GM12878 (cell line): ENCODE results near the gene TMEM186. TPM values are rescaled to one million over a fixed set of nuclear protein-coding genes. Genes with fewer than 3 reads are reported as not detected.

Source experiments
- ATAC-seq: fragments of 200-7000 bp; cut with Tn5 transposase; 3 replicates; pipeline ENCODE4 v1.9.1; 2020; ENCODE audit warnings: mild to moderate bottlenecking, moderate library complexity
- BruUV-seq: library from RNA; stranded (reverse); fragments of 400-500 nt; replicated peaks from 2 replicates; lab custom pipeline; 2021; lab: Mats Ljungman, UMichigan
- CTCF ChIA-PET: fragments of 300-600 bp; sonication (Branson Sonifier 250); formaldehyde crosslinking; extraction: SDS; loops from one replicate; lab custom pipeline; 2021; ENCODE audit warnings: inconsistent platforms; lab: Yijun Ruan, JAX
- POLR2A ChIA-PET: fragments of 350-600 bp; formaldehyde crosslinking; extraction: SDS; loops from one replicate; lab custom pipeline; 2021; ENCODE audit warnings: inconsistent platforms; lab: Charles Lee
- RAD21 ChIA-PET: fragments of 300-600 bp; sonication (Branson Sonifier 250); formaldehyde crosslinking; loops from one replicate; lab custom pipeline; 2023; ENCODE audit warnings: antibody characterized with exemption; ENCODE audit not compliant: unreplicated experiment; lab: Charles Lee
- SMC1A ChIA-PET: fragments of 300-600 bp; sonication (Branson Sonifier 250); formaldehyde crosslinking; loops from one replicate; lab custom pipeline; 2023; ENCODE audit not compliant: unreplicated experiment, uncharacterized antibody; lab: Charles Lee
- DNase-seq: peaks from one replicate; pipeline ENCODE4 v3.0.0-alpha.2; 2011; ENCODE audit warnings: low read depth, low spot score
- FAIRE-seq: peaks from 3 replicates; lab custom pipeline; 2011; peaks lifted over from hg19 to GRCh38; lab: Jason Lieb, UNC
- H2AFZ ChIP-seq: 2 replicates; pipeline ENCODE4 v1.6.0; 2011; ENCODE audit warnings: low read depth, low read length, control low read depth; ENCODE audit not compliant: control insufficient read depth
- H3K27ac ChIP-seq: 2 replicates; pipeline ENCODE4 v1.5.1; 2011; ENCODE audit warnings: control low read depth; ENCODE audit not compliant: control insufficient read depth, insufficient read depth
- H3K27me3 ChIP-seq, 2 experiments: replicated peaks in 1 of 2; 2 replicates each; pipeline versions ENCODE4 v1.6.0 to v1.6.1; 2011; ENCODE audit warnings: low read length in 1 of 2; ENCODE audit not compliant: control insufficient read depth in 2 of 2, insufficient read depth in 2 of 2
- H3K36me3 ChIP-seq, 2 experiments: 2 replicates each; pipeline ENCODE4 v1.5.1; 2011; ENCODE audit warnings: low read length in 1 of 2; ENCODE audit not compliant: control insufficient read depth in 2 of 2, insufficient read depth in 2 of 2
- H3K4me1 ChIP-seq: 2 replicates; pipeline ENCODE4 v1.6.1; 2011; ENCODE audit warnings: mild to moderate bottlenecking, low read length, moderate library complexity, mixed read lengths; ENCODE audit not compliant: control insufficient read depth, insufficient read depth
- H3K4me2 ChIP-seq: 2 replicates; pipeline ENCODE4 v1.6.0; 2011; ENCODE audit warnings: control low read depth; ENCODE audit not compliant: control insufficient read depth, insufficient read depth
- H3K4me3 ChIP-seq: fragments of 200-600 bp; sonication (generic); 2 replicates; pipeline ENCODE4 v1.5.1; 2016
- H3K79me2 ChIP-seq: 2 replicates; pipeline ENCODE4 v1.6.0; 2011; ENCODE audit warnings: low read length; ENCODE audit not compliant: control insufficient read depth, insufficient read depth
- H3K9ac ChIP-seq: 2 replicates; pipeline ENCODE4 v1.8.0; 2011; ENCODE audit warnings: low read length, control low read depth, mixed read lengths; ENCODE audit not compliant: control insufficient read depth, insufficient read depth
- H3K9me3 ChIP-seq: replicated peaks from 3 replicates; pipeline ENCODE4 v1.5.1; 2011; ENCODE audit warnings: mild to moderate bottlenecking, low read length; ENCODE audit not compliant: control insufficient read depth, insufficient read depth
- H4K20me1 ChIP-seq: 2 replicates; pipeline ENCODE4 v1.6.0; 2011; ENCODE audit not compliant: control insufficient read depth, insufficient read depth
- CEBPB ChIP-seq, 2 experiments: fragments of 150-350 bp in 1 of 2; IDR thresholded peaks; 2 replicates each; pipeline ENCODE4 v1.6.1; 2012 to 2014; ENCODE audit warnings: low read depth in 2 of 2, low read length in 2 of 2, borderline replicate concordance in 1 of 2, inconsistent platforms in 1 of 2
- YBX1 ChIP-seq: fragments of 450-650 bp; IDR thresholded peaks from 2 replicates; pipeline ENCODE4 v1.6.1; 2016; ENCODE audit warnings: antibody characterized with exemption
- WGBS: methylation state at CpG from one replicate; pipeline ENCODE4 v1.1.6; 2016; ENCODE audit warnings: low lambda C conversion rate; ENCODE audit not compliant: insufficient replicate concordance, insufficient coverage; ENCODE audit errors: missing lambda C conversion rate; 5-methylcytosine and 5-hydroxymethylcytosine counted together
- in situ Hi-C: fragments of 300-500 bp; cut with MboI; formaldehyde crosslinking; loops from 9 replicates; pipeline ENCODE4 v1.14.3; 2018; ENCODE audit warnings: mixed read lengths
- intact Hi-C: fragments of 100-400 bp; cut with micrococcal nuclease; formaldehyde crosslinking; loops from one replicate; pipeline ENCODE4 v1.14.2; 2022; ENCODE audit not compliant: unreplicated experiment
- polyA plus RNA-seq, 11 experiments: library from polyadenylated mRNA; depleted of rRNA in 4 of 11; unstranded in 6 of 11; stranded (reverse) in 5 of 11; fragments of >200 nt; fragmentation: Nextera tagmentation in 4 of 11; fragmentation: Illumina TruSeq in 1 of 11; extraction: Ambion mirVana in 4 of 11; extraction: Trizol in 1 of 11; gene quantifications; 1 replicate in 1 of 11; 2 replicates in 10 of 11; pipeline versions ENCODE4 v1.2.1 to v1.2.3, GENCODE V29; 2011 to 2016; ENCODE audit warnings: inconsistent platforms in 2 of 11, missing spikeins in 2 of 11, low read depth in 1 of 11
- total RNA-seq, 4 experiments: library from RNA; depleted of rRNA in 3 of 4; stranded (reverse); fragments of >200 nt in 3 of 4; fragmentation: Illumina TruSeq in 1 of 4; extraction: Trizol in 1 of 4; gene quantifications; 2 replicates each; pipeline versions ENCODE4 v1.2.1 to v1.2.3, GENCODE V29; 2013 to 2021
- TF ChIP-seq, protein P1 (sequence below): fragments of 150-350 bp; IDR thresholded peaks from 2 replicates; pipeline ENCODE4 v1.6.1; 2016; ENCODE audit warnings: low read depth, low read length
- TF ChIP-seq, protein P2 (sequence below): fragments of 450-650 bp; IDR thresholded peaks from 2 replicates; pipeline ENCODE4 v1.6.1; 2017; ENCODE audit warnings: low read depth, mild to moderate bottlenecking, moderate library complexity

Gene TMEM186
- total and polyA plus RNA-seq, 10 of the 15 experiments (the other 5 are each of a cell fraction or from before 2014, with no cell fraction given) = 10.6 to 28.9 (median 17.0) TPM

DNA sequence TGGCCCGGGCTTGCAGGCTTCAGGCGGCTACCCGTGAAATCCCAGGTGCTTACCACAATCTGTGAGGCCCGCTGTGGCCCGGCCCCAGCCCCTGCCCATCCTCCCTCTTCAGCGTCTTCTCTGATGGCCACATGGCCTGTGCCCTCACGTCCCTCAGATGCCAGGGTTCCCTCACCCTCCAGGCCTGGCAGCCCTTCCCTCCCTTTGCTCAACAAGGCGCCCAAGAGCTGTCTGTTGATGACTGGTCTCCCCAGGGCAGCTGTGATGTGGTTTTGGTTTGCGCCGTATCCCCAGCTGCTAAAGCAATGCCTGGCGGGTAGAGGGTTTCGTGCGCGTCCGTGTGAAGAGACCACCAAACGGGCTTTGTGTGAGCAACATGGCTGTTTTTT is 35.3 kb upstream of the TMEM186 start:
- DNase-seq = no peak
- Histone ChIP-seq H3K27ac (no peak overlapping the region), H3K4me3 (no peak overlapping the region)
- POLR2A ChIA-PET = no interaction called here
- TF ChIP-seq YBX1 = no peak
- TF ChIP-seq, protein P1, sequence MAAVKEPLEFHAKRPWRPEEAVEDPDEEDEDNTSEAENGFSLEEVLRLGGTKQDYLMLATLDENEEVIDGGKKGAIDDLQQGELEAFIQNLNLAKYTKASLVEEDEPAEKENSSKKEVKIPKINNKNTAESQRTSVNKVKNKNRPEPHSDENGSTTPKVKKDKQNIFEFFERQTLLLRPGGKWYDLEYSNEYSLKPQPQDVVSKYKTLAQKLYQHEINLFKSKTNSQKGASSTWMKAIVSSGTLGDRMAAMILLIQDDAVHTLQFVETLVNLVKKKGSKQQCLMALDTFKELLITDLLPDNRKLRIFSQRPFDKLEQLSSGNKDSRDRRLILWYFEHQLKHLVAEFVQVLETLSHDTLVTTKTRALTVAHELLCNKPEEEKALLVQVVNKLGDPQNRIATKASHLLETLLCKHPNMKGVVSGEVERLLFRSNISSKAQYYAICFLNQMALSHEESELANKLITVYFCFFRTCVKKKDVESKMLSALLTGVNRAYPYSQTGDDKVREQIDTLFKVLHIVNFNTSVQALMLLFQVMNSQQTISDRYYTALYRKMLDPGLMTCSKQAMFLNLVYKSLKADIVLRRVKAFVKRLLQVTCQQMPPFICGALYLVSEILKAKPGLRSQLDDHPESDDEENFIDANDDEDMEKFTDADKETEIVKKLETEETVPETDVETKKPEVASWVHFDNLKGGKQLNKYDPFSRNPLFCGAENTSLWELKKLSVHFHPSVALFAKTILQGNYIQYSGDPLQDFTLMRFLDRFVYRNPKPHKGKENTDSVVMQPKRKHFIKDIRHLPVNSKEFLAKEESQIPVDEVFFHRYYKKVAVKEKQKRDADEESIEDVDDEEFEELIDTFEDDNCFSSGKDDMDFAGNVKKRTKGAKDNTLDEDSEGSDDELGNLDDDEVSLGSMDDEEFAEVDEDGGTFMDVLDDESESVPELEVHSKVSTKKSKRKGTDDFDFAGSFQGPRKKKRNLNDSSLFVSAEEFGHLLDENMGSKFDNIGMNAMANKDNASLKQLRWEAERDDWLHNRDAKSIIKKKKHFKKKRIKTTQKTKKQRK = no peak
- TF ChIP-seq CEBPB (IDR thresholded peaks at IDR 0.05; ENCODE audit: borderline replicate concordance in 1 of 2, low read depth in 2 of 2, low read length in 2 of 2) = no peak
- TF ChIP-seq, protein P2, sequence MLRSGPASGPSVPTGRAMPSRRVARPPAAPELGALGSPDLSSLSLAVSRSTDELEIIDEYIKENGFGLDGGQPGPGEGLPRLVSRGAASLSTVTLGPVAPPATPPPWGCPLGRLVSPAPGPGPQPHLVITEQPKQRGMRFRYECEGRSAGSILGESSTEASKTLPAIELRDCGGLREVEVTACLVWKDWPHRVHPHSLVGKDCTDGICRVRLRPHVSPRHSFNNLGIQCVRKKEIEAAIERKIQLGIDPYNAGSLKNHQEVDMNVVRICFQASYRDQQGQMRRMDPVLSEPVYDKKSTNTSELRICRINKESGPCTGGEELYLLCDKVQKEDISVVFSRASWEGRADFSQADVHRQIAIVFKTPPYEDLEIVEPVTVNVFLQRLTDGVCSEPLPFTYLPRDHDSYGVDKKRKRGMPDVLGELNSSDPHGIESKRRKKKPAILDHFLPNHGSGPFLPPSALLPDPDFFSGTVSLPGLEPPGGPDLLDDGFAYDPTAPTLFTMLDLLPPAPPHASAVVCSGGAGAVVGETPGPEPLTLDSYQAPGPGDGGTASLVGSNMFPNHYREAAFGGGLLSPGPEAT = no peak
- TF ChIP-seq, all 136 proteins: peak for 0
- ChIA-PET SMC1A (no interaction called here), RAD21 (no interaction called here), CTCF (no interaction called here)
- H3K36me3 ChIP-seq = peaks cover 16 to 32% of the 10 kb centered on the region in 2 experiments
- intact Hi-C loops (no loop called here), in situ Hi-C loops (no loop called here)
- no peak overlapping the region for H3K4me2 ChIP-seq
- BruUV-seq = no TSS peak
- no peaks in the 10 kb centered on the region for H3K27me3 ChIP-seq
- H3K4me1 ChIP-seq = no peaks in the 10 kb centered on the region
- H3K79me2 ChIP-seq = peaks cover 2% of the 10 kb centered on the region; the same call in 1 of the 2 replicates
- ATAC-seq (no peak), FAIRE-seq (no peak)
- H3K9ac ChIP-seq = no peak overlapping the region
- H3K9me3 ChIP-seq = no peaks in the 10 kb centered on the region
- no peaks in the 10 kb centered on the region for H4K20me1 ChIP-seq
- no peak overlapping the region for H2AFZ ChIP-seq
- WGBS = 83% methylated on average over 16 of the region's 16 CpGs
